ENCODE results near the gene MSL1.

MSL1 gene

GRCh38 chr17:40121181-40122135 is at the start of gene MSL1:
MSL1 (plus strand) TSS chr17:40121971; CDS start chr17:40122613, 642 bp downstream.
- DNase-seq: peak; percentile 69

- peak; percentile 76 for DNase-seq
Measured at GRCh38 chr17:40072040-40072734, 49.6 kb upstream of the MSL1 start.

- no peak for DNase-seq
Measured at GRCh38 chr17:40072735-40073346, 48.9 kb upstream of the MSL1 start.

GRCh38 chr17:40073454-40074174 is 48.2 kb upstream of the MSL1 start:
- no peak for DNase-seq

- no peak for DNase-seq
Measured at GRCh38 chr17:40074175-40074512, 47.6 kb upstream of the MSL1 start.

GRCh38 chr17:40074871-40075200 is 46.9 kb upstream of the MSL1 start:
- DNase-seq: no peak

GRCh38 chr17:40075201-40075941 is 46.4 kb upstream of the MSL1 start:
- DNase-seq: peak; percentile 17

GRCh38 chr17:40075942-40076498 is 45.8 kb upstream of the MSL1 start:
- no peak for DNase-seq

GRCh38 chr17:40076591-40076990 is 45.2 kb upstream of the MSL1 start:
- DNase-seq: no peak

GRCh38 chr17:40079545-40079944 is 42.2 kb upstream of the MSL1 start:
- DNase-seq: no peak

- no peak for DNase-seq
Measured at GRCh38 chr17:40084477-40084876, 37.3 kb upstream of the MSL1 start.

- peak; percentile 17 for DNase-seq
Measured at GRCh38 chr17:40086150-40087044, 35.4 kb upstream of the MSL1 start.

- no peak for DNase-seq
Measured at GRCh38 chr17:40087049-40087794, 34.5 kb upstream of the MSL1 start.

- DNase-seq: no peak
Measured at GRCh38 chr17:40087903-40088718, 33.7 kb upstream of the MSL1 start.

GRCh38 chr17:40089077-40089895 is 32.5 kb upstream of the MSL1 start:
- no peak for DNase-seq

GRCh38 chr17:40090237-40091119 is 31.3 kb upstream of the MSL1 start:
- no peak for DNase-seq

- no peak for DNase-seq
Measured at GRCh38 chr17:40091691-40092397, 29.9 kb upstream of the MSL1 start.

Data from NCI-H2171 (cell line).